RWPE2 (cell line): ENCODE data around the gene PXN.
A peak's percentile ranks its signal among the peaks of the same experiment; 100 is the strongest.

Source experiments
- ATAC-seq: fragments of 200-7000 bp; cut with Tn5 transposase; 3 replicates; pipeline ENCODE4 v1.9.1; 2021; ENCODE audit warnings: low read depth
- DNase-seq: peaks from one replicate; pipeline ENCODE4 v3.0.0-alpha.2; 2020; ENCODE audit warnings: low spot score
- H3K27ac ChIP-seq: fragments of 450-650 bp; 2 replicates; pipeline ENCODE4 v1.5.1; 2017; ENCODE audit warnings: mild to moderate bottlenecking; ENCODE audit not compliant: poor library complexity, severe bottlenecking
- H3K27me3 ChIP-seq: fragments of 250-450 bp; sonication (Bioruptor Pico); 2 replicates; pipeline ENCODE4 v1.5.1; 2021; ENCODE audit warnings: mild to moderate bottlenecking, moderate library complexity; ENCODE audit not compliant: insufficient read depth, poor library complexity, severe bottlenecking
- H3K36me3 ChIP-seq: fragments of 250-450 bp; sonication (Bioruptor Pico); 2 replicates; pipeline ENCODE4 v1.5.1; 2020; ENCODE audit warnings: low read depth, mild to moderate bottlenecking, moderate library complexity
- H3K4me1 ChIP-seq: fragments of 250-450 bp; sonication (Bioruptor Pico); 2 replicates; pipeline ENCODE4 v1.5.1; 2021; ENCODE audit warnings: mild to moderate bottlenecking, moderate library complexity; ENCODE audit not compliant: insufficient read depth, poor library complexity, severe bottlenecking
- H3K4me3 ChIP-seq: fragments of 250-450 bp; sonication (Bioruptor Pico); 2 replicates; pipeline ENCODE4 v1.5.1; 2021; ENCODE audit warnings: mild to moderate bottlenecking, moderate library complexity; ENCODE audit not compliant: severe bottlenecking
- H3K9me3 ChIP-seq: fragments of 250-450 bp; sonication (Bioruptor Pico); 2 replicates; pipeline ENCODE4 v1.5.1; 2021; ENCODE audit warnings: mild to moderate bottlenecking, moderate library complexity; ENCODE audit not compliant: severe bottlenecking
- TF ChIP-seq, protein P1 (sequence below): fragments of 450-650 bp; IDR thresholded peaks from one replicate; pipeline ENCODE4 v1.5.1; 2017; ENCODE audit warnings: mild to moderate bottlenecking, moderate library complexity; ENCODE audit not compliant: poor library complexity, severe bottlenecking

The PXN gene

DNA sequence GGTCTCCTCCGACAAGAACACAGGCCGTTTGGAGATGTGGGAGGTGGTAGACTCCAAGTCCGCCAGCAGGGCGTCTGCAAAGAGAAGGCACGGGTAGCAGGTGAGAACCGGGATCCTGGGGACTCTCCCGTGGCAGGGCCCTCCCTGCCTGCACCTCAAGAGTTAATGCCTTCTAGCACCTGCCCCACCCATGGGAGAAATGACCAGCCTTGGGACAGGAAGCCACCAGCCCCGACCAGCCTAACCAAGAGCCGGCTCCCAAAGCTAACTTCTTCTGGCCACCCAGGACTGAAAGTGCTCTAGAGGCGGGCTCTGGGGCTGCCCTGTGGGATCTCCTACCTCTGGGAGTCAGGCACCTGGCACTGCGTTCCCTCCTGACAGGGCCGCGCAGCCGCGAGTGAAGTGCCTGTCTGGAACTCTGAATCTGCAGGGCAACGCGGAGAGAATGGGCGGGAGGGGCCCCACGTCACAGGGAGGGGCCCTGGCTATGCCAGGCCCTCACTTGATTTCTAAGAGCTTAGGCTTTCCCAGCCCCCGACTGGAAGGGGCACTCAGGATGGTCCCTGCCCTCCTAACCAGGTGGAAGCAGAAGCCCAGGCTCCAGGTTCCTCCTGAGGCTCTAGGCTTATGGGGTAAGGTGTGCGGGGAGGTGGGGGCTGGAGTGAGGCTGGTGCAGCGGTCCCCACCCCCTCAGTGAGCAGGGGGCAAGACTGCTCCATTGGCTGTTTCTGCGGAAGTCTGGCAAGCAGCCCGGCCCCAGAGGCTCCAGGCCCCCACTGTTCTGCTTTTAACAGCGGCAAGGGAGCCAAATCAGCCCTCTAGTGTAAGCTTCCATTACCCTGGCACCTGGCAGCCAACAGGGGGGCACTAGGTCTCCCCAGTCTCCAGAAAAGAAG, 41.0 kb downstream of the PXN start:
- Histone ChIP-seq H3K27me3 (no peaks in the 10 kb centered on the region), H3K27ac (peak overlapping the region; percentile 100), H3K4me1 (peaks cover 49% of the 10 kb centered on the region), H3K4me3 (no peak overlapping the region), H3K36me3 (peaks cover 88% of the 10 kb centered on the region), H3K9me3 (no peaks in the 10 kb centered on the region)
- DNase-seq (no peak), ATAC-seq (no peak)
- TF ChIP-seq, protein P1, sequence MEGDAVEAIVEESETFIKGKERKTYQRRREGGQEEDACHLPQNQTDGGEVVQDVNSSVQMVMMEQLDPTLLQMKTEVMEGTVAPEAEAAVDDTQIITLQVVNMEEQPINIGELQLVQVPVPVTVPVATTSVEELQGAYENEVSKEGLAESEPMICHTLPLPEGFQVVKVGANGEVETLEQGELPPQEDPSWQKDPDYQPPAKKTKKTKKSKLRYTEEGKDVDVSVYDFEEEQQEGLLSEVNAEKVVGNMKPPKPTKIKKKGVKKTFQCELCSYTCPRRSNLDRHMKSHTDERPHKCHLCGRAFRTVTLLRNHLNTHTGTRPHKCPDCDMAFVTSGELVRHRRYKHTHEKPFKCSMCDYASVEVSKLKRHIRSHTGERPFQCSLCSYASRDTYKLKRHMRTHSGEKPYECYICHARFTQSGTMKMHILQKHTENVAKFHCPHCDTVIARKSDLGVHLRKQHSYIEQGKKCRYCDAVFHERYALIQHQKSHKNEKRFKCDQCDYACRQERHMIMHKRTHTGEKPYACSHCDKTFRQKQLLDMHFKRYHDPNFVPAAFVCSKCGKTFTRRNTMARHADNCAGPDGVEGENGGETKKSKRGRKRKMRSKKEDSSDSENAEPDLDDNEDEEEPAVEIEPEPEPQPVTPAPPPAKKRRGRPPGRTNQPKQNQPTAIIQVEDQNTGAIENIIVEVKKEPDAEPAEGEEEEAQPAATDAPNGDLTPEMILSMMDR, result no peak

DNA sequence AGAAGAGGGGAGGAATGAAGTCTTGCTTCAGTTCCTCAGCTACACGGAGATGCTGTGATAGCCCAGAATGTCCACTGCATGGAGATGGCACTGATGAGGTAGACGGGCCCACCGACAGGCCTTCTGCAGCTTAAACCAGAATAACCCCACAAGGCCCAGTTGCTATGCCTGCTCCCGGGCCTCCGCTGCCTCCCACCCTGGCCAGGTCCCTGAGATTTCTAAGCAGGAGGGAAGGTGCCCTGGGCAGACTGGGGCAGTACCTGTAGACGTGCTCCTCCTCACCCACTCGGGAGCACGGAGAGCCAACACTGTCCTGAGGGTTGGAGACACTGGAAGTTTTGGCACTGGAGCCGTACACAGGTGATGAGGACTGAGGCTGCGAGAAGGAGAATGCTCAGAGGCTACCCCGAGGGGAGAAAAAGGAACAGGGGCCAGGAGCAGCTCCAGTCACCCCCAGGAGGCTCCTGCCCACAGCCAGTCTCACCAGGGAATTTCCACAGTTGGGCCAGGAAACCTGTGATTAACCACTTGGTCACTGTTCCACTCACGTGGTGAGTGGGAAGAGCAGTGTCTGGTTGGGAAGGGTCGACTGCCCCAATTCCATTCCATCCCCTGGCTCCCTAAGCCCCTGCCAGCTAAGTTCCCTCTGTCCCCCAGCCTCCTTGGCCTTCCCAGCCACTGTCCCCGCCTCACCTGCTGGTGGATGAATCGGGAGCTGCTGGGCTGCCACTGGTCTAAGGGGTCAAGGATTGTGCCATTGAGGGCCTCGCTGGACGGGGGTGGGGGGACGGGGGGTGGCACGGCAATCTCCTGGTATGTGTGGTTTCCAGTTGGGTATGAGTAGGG, 41.8 kb downstream of the PXN start:
- TF ChIP-seq, protein P1, result no peak
- no peaks in the 10 kb centered on the region for H3K27me3 ChIP-seq
- H3K9me3 ChIP-seq, result no peaks in the 10 kb centered on the region
- peaks cover 40% of the 10 kb centered on the region for H3K4me1 ChIP-seq
- ATAC-seq (no peak), DNase-seq (no peak)
- peak overlapping the region; percentile 100 for H3K27ac ChIP-seq
- H3K4me3 ChIP-seq, result no peak overlapping the region
- H3K36me3 ChIP-seq, result peaks cover 95% of the 10 kb centered on the region

GRCh38 chr12:120222288-120222832, 43.2 kb downstream of the PXN start:
- H3K4me1 ChIP-seq, result peaks cover 27% of the 10 kb centered on the region
- H3K36me3 ChIP-seq, result peaks cover 98% of the 10 kb centered on the region
- DNase-seq (no peak), ATAC-seq (no peak)
- H3K4me3 ChIP-seq, result no peak overlapping the region
- H3K27me3 ChIP-seq, result no peaks in the 10 kb centered on the region
- TF ChIP-seq, protein P1, result no peak
- H3K27ac ChIP-seq, result peak overlapping the region; percentile 7
- H3K9me3 ChIP-seq, result no peaks in the 10 kb centered on the region

- TF ChIP-seq, protein P1, result no peak
- H3K36me3 ChIP-seq, result peaks cover 100% of the 10 kb centered on the region
- DNase-seq (no peak), ATAC-seq (no peak)
- H3K9me3 ChIP-seq, result no peaks in the 10 kb centered on the region
- no peak overlapping the region for H3K4me3 ChIP-seq
- no peaks in the 10 kb centered on the region for H3K27me3 ChIP-seq
- peaks cover 19% of the 10 kb centered on the region for H3K4me1 ChIP-seq
- H3K27ac ChIP-seq, result no peak overlapping the region
These were observed 44.0 kb downstream of the PXN start for GRCh38 chr12:120221576-120221900.
